H9 (cell line): ENCODE data around the gene PRPF40B. TPM values are rescaled to one million over a fixed set of nuclear protein-coding genes. Genes with fewer than 3 reads are reported as not detected.

Experiments
- DNase-seq: peaks from one replicate; pipeline ENCODE4 v3.0.0-alpha.2; 2017
- H2AFZ ChIP-seq: one replicate; pipeline ENCODE4 v1.6.1; 2013; ENCODE audit warnings: mild to moderate bottlenecking, low read length, control low read depth, moderate library complexity
- H2AK5ac ChIP-seq: 2 replicates; pipeline ENCODE4 v1.6.1; 2013; ENCODE audit warnings: low read length, control low read depth, mixed read lengths; ENCODE audit not compliant: insufficient read length
- H2BK120ac ChIP-seq: one replicate; pipeline ENCODE4 v1.6.1; 2013; ENCODE audit warnings: low read depth, mild to moderate bottlenecking, low read length, control low read depth, inconsistent platforms; ENCODE audit not compliant: poor library complexity, severe bottlenecking
- H2BK12ac ChIP-seq: 2 replicates; pipeline ENCODE4 v1.6.1; 2013; ENCODE audit warnings: low read length, control low read depth, mixed read lengths, low read depth; ENCODE audit not compliant: insufficient read length
- H2BK15ac ChIP-seq: 2 replicates; pipeline ENCODE4 v1.6.1; 2013; ENCODE audit warnings: low read depth, low read length, control low read depth
- H2BK20ac ChIP-seq: one replicate; pipeline ENCODE4 v1.6.1; 2013; ENCODE audit warnings: low read depth, mild to moderate bottlenecking, low read length, control low read depth, inconsistent platforms; ENCODE audit not compliant: poor library complexity, severe bottlenecking
- H2BK5ac ChIP-seq: 2 replicates; pipeline ENCODE4 v1.6.1; 2013; ENCODE audit warnings: low read length, control low read depth, mixed read lengths; ENCODE audit not compliant: insufficient read length
- H3K14ac ChIP-seq: 2 replicates; pipeline ENCODE4 v1.6.1; 2013; ENCODE audit warnings: low read length, control low read depth; ENCODE audit not compliant: insufficient read depth
- H3K18ac ChIP-seq: 2 replicates; pipeline ENCODE4 v1.6.1; 2013; ENCODE audit warnings: low read depth, mild to moderate bottlenecking, mixed read lengths, low read length, control low read depth; ENCODE audit not compliant: insufficient read length
- H3K23ac ChIP-seq: 2 replicates; pipeline ENCODE4 v1.6.1; 2013; ENCODE audit warnings: low read length, control low read depth, mixed read lengths, low read depth; ENCODE audit not compliant: insufficient read length
- H3K23me2 ChIP-seq: 2 replicates; pipeline ENCODE4 v1.6.1; 2013; ENCODE audit warnings: low read depth, mild to moderate bottlenecking, mixed read lengths, low read length, control low read depth; ENCODE audit not compliant: insufficient read length, poor library complexity, severe bottlenecking
- H3K27ac ChIP-seq: 2 replicates; pipeline ENCODE4 v1.5.1; 2013; ENCODE audit warnings: low read length, control low read depth, mixed read lengths, low read depth; ENCODE audit not compliant: insufficient read length
- H3K27me3 ChIP-seq: 2 replicates; pipeline ENCODE4 v1.6.1; 2013; ENCODE audit warnings: low read length, control low read depth, inconsistent platforms; ENCODE audit not compliant: insufficient read depth
- H3K4ac ChIP-seq: 2 replicates; pipeline ENCODE4 v1.6.1; 2013; ENCODE audit warnings: low read depth, mild to moderate bottlenecking, control low read depth, inconsistent platforms, low read length, moderate library complexity
- H3K4me1 ChIP-seq: 2 replicates; pipeline ENCODE4 v1.6.1; 2013; ENCODE audit warnings: low read length, control low read depth, inconsistent platforms; ENCODE audit not compliant: insufficient read depth
- H3K4me2 ChIP-seq: 2 replicates; pipeline ENCODE4 v1.6.1; 2013; ENCODE audit warnings: low read length, control low read depth, mixed read lengths; ENCODE audit not compliant: insufficient read length, insufficient read depth
- H3K56ac ChIP-seq: 2 replicates; pipeline ENCODE4 v1.6.1; 2013; ENCODE audit warnings: low read depth, mild to moderate bottlenecking, mixed read lengths, low read length, control low read depth; ENCODE audit not compliant: insufficient read length
- H3K79me1 ChIP-seq: 2 replicates; pipeline ENCODE4 v1.6.1; 2013; ENCODE audit warnings: low read depth, mild to moderate bottlenecking, moderate library complexity, low read length, control low read depth, inconsistent platforms; ENCODE audit not compliant: insufficient read depth, poor library complexity, severe bottlenecking
- H3K79me2 ChIP-seq: 2 replicates; pipeline ENCODE4 v1.6.1; 2013; ENCODE audit warnings: low read length, control low read depth, inconsistent platforms; ENCODE audit not compliant: insufficient read depth
- H3K9ac ChIP-seq: 2 replicates; pipeline ENCODE4 v1.6.1; 2013; ENCODE audit warnings: low read length, control low read depth, mixed read lengths; ENCODE audit not compliant: insufficient read length; ENCODE audit errors: extremely low read depth
- H3K9me3 ChIP-seq: one replicate; pipeline ENCODE4 v1.6.1; 2013; ENCODE audit warnings: low read depth, low read length, inconsistent platforms; ENCODE audit not compliant: control insufficient read depth
- H3T11ph ChIP-seq: one replicate; pipeline ENCODE4 v1.6.1; 2013; ENCODE audit warnings: mild to moderate bottlenecking, low read length, control low read depth, inconsistent platforms
- H4K20me1 ChIP-seq: one replicate; pipeline ENCODE4 v1.6.1; 2013; ENCODE audit not compliant: control insufficient read depth, insufficient read length, insufficient read depth
- H4K5ac ChIP-seq: 2 replicates; pipeline ENCODE4 v1.6.1; 2013; ENCODE audit warnings: low read depth, mild to moderate bottlenecking, mixed read lengths, low read length, control low read depth; ENCODE audit not compliant: insufficient read length
- H4K8ac ChIP-seq: replicated peaks from 2 replicates; pipeline ENCODE4 v1.6.1; 2013; ENCODE audit warnings: low read length, control low read depth, mixed read lengths, low read depth; ENCODE audit not compliant: insufficient read length
- H4K91ac ChIP-seq: 2 replicates; pipeline ENCODE4 v1.6.1; 2013; ENCODE audit warnings: low read depth, mild to moderate bottlenecking, moderate library complexity, mixed read lengths, low read length, control low read depth; ENCODE audit not compliant: insufficient read length
- H3K27ac Mint-ChIP-seq, 3 experiments: 2 replicates in 2 of 3; 3 replicates in 1 of 3; pipeline ENCODE4 v1.8.0; 2020 to 2021; ENCODE audit warnings: mixed read lengths in 3 of 3, mild to moderate bottlenecking in 1 of 3, moderate library complexity in 1 of 3
- H3K27me3 Mint-ChIP-seq: 2 replicates; pipeline ENCODE4 v1.8.0; 2021; ENCODE audit warnings: low read depth, mild to moderate bottlenecking, moderate library complexity, mixed read lengths
- H3K36me3 Mint-ChIP-seq, 3 experiments: 2 replicates in 2 of 3; 3 replicates in 1 of 3; pipeline ENCODE4 v1.8.0; 2020 to 2021; ENCODE audit warnings: low read depth in 3 of 3, mixed read lengths in 3 of 3; ENCODE audit not compliant: insufficient read depth in 1 of 3
- H3K4me1 Mint-ChIP-seq, 2 experiments: 2 replicates each; pipeline ENCODE4 v1.8.0; 2020; ENCODE audit warnings: mixed read lengths in 2 of 2
- H3K4me3 Mint-ChIP-seq, 2 experiments: 2 replicates in 1 of 2; 3 replicates in 1 of 2; pipeline ENCODE4 v1.8.0; 2020 to 2021; ENCODE audit warnings: mild to moderate bottlenecking in 2 of 2, mixed read lengths in 2 of 2, moderate library complexity in 1 of 2
- H3K9me3 Mint-ChIP-seq, 2 experiments: 2 replicates in 1 of 2; 3 replicates in 1 of 2; pipeline ENCODE4 v1.8.0; 2020; ENCODE audit warnings: mild to moderate bottlenecking in 2 of 2, mixed read lengths in 2 of 2, moderate library complexity in 1 of 2
- CTCF ChIP-seq: fragments of 200-600 bp; sonication (generic); conservative IDR thresholded peaks from 3 replicates; pipeline ENCODE4 v1.8.0; 2021; ENCODE audit warnings: antibody characterized with exemption, mild to moderate bottlenecking
- WGBS: extraction: QIAGEN DNeasy Blood & Tissue Kit; methylation state at CpG from one replicate; pipeline ENCODE4 v1.1.7; 2013; ENCODE audit warnings: missing lambda C conversion rate, low lambda C conversion rate, mixed read lengths; ENCODE audit not compliant: insufficient read length; ENCODE audit errors: extremely low coverage; 5-methylcytosine and 5-hydroxymethylcytosine counted together
- total RNA-seq: library from RNA; stranded (reverse); gene quantifications from 2 replicates; pipeline ENCODE4 v1.2.1, GENCODE V29; 2021

PRPF40B gene
- total RNA-seq, 1 experiment from 2014 or later = 19.0 TPM

- no peak overlapping the region for H2BK5ac ChIP-seq
- no peak overlapping the region for H4K5ac ChIP-seq
- H2AK5ac ChIP-seq = no peak overlapping the region
- Mint-ChIP-seq H3K4me3 (no peak overlapping the region), H3K27ac (no peak overlapping the region; a peak in 1 of 7 replicates), H3K36me3 (peaks cover 6 to 15% (median 9%) of the 10 kb centered on the region in 3 experiments; a peak in 4 of 7 replicates), H3K4me1 (peaks cover 3 to 4% of the 10 kb centered on the region in 2 experiments; a peak in 2 of 4 replicates), H3K27me3 (no peaks in the 10 kb centered on the region), H3K9me3 (no peaks in the 10 kb centered on the region)
- H3K79me2 ChIP-seq = no peaks in the 10 kb centered on the region
- H3K27me3 ChIP-seq = no peaks in the 10 kb centered on the region
- no peak overlapping the region for H3K4me2 ChIP-seq
- H2BK15ac ChIP-seq = no peak overlapping the region
- no peak overlapping the region for H3K23ac ChIP-seq
- no peaks in the 10 kb centered on the region for H3K79me1 ChIP-seq
- no peak overlapping the region for H3K14ac ChIP-seq
- no peak overlapping the region for H2AFZ ChIP-seq
- H2BK20ac ChIP-seq = no peak overlapping the region
- H3K18ac ChIP-seq = no peak overlapping the region
- WGBS = no CpG with 5 or more reads among the region's 4 CpGs
- H3T11ph ChIP-seq = no peak overlapping the region
- H2BK12ac ChIP-seq = no peak overlapping the region
- no peak overlapping the region for H4K8ac ChIP-seq
- H3K23me2 ChIP-seq = no peaks in the 10 kb centered on the region
- no peaks in the 10 kb centered on the region for H3K9me3 ChIP-seq
- no peak overlapping the region for H3K4ac ChIP-seq
- no peak overlapping the region for H2BK120ac ChIP-seq
- no peak overlapping the region for H3K27ac ChIP-seq
- no peaks in the 10 kb centered on the region for H4K20me1 ChIP-seq
- H3K4me1 ChIP-seq = no peaks in the 10 kb centered on the region
- DNase-seq = peak; percentile 32
- no peak overlapping the region for H3K56ac ChIP-seq
- no peak overlapping the region for H4K91ac ChIP-seq
- H3K9ac ChIP-seq = no peak overlapping the region
- no peak for TF ChIP-seq CTCF
These were observed 34.4 kb upstream of the PRPF40B start for GRCh38 chr12:49588721-49589516.
